CD14-positive monocyte (primary cell): ENCODE data around the gene BOD1L1. TPM values are rescaled to one million over a fixed set of nuclear protein-coding genes. Genes with fewer than 3 reads are reported as not detected.

ENCODE experiments used
- DNase-seq, 3 donors: peaks; one replicate each; pipeline ENCODE4 v3.0.0-alpha.2; 2011 to 2022
- H2AFZ ChIP-seq: 2 replicates; pipeline ENCODE4 v1.6.0; 2012; ENCODE audit warnings: mild to moderate bottlenecking, low read depth, low read length, inconsistent platforms; ENCODE audit not compliant: insufficient read depth, poor library complexity, severe bottlenecking
- H3K27ac ChIP-seq, 2 donors: 1 replicate in 1 of 2; 2 replicates in 1 of 2; pipeline ENCODE4 v1.5.1; 2012 to 2013; ENCODE audit warnings: low read length in 2 of 2, control low read depth in 1 of 2, inconsistent platforms in 1 of 2, low read depth in 1 of 2, mild to moderate bottlenecking in 1 of 2
- H3K27me3 ChIP-seq, 2 donors: one replicate each; pipeline versions ENCODE4 v1.6.0 to v1.6.1; 2011 to 2013; ENCODE audit warnings: low read length in 2 of 2; ENCODE audit not compliant: control insufficient read depth in 2 of 2, insufficient read depth in 2 of 2
- H3K36me3 ChIP-seq, 2 donors: replicated peaks in 1 of 2; 1 replicate in 1 of 2; 2 replicates in 1 of 2; pipeline versions ENCODE4 v1.5.1 to v1.6.1; 2012 to 2013; ENCODE audit warnings: low read length in 2 of 2, control low read depth in 1 of 2, inconsistent platforms in 1 of 2, mild to moderate bottlenecking in 1 of 2; ENCODE audit not compliant: insufficient read depth in 2 of 2, control insufficient read depth in 1 of 2
- H3K4me1 ChIP-seq, 2 donors: 1 replicate in 1 of 2; 2 replicates in 1 of 2; pipeline versions ENCODE4 v1.5.1 to v1.6.1; 2012 to 2013; ENCODE audit warnings: low read length in 2 of 2, control low read depth in 1 of 2, inconsistent platforms in 1 of 2, mild to moderate bottlenecking in 1 of 2, moderate library complexity in 1 of 2; ENCODE audit not compliant: insufficient read depth in 2 of 2, control insufficient read depth in 1 of 2
- H3K4me2 ChIP-seq: replicated peaks from 2 replicates; pipeline ENCODE3; 2012; ENCODE audit warnings: low read length, moderate library complexity, mild to moderate bottlenecking; ENCODE audit not compliant: poor library complexity, severe bottlenecking; ENCODE audit errors: extremely low read depth
- H3K4me3 ChIP-seq, 3 experiments: fragments of 200-600 bp in 1 of 3; sonication (generic) in 1 of 3; replicated peaks in 1 of 3; 1 replicate in 2 of 3; 2 replicates in 1 of 3; pipeline ENCODE4 v1.5.1; 2011 to 2013; ENCODE audit warnings: low read length in 3 of 3, mild to moderate bottlenecking in 3 of 3, control low read depth in 2 of 3, low read depth in 2 of 3, inconsistent platforms in 1 of 3, moderate library complexity in 1 of 3
- H3K79me2 ChIP-seq: 2 replicates; pipeline ENCODE4 v1.6.0; 2012; ENCODE audit warnings: mild to moderate bottlenecking, control low read depth, inconsistent platforms, low read length, moderate library complexity; ENCODE audit not compliant: insufficient read depth
- H3K9ac ChIP-seq: 2 replicates; pipeline ENCODE4 v1.6.0; 2017; ENCODE audit warnings: low read length, mild to moderate bottlenecking; ENCODE audit not compliant: insufficient read depth, poor library complexity, severe bottlenecking
- H3K9me3 ChIP-seq, 2 donors: replicated peaks in 1 of 2; 1 replicate in 1 of 2; 2 replicates in 1 of 2; pipeline versions ENCODE4 v1.5.1 to v1.6.1; 2012 to 2013; ENCODE audit warnings: low read length in 2 of 2, control low read depth in 1 of 2; ENCODE audit not compliant: control insufficient read depth in 1 of 2, insufficient read depth in 1 of 2
- H4K20me1 ChIP-seq: 2 replicates; pipeline ENCODE4 v1.6.0; 2012; ENCODE audit warnings: mild to moderate bottlenecking, low read length, control low read depth, moderate library complexity; ENCODE audit not compliant: insufficient read depth
- H3K27ac Mint-ChIP-seq, 7 donors: one replicate each; pipeline ENCODE4 v1.8.0; 2020; ENCODE audit warnings: mild to moderate bottlenecking in 7 of 7, mixed read lengths in 7 of 7, moderate library complexity in 6 of 7, inconsistent platforms in 2 of 7
- H3K27me3 Mint-ChIP-seq, 3 donors: one replicate each; pipeline ENCODE4 v1.8.0; 2021 to 2022; ENCODE audit warnings: low read depth in 3 of 3, mild to moderate bottlenecking in 3 of 3, mixed read lengths in 3 of 3, moderate library complexity in 3 of 3, inconsistent platforms in 1 of 3
- H3K36me3 Mint-ChIP-seq, 2 donors: one replicate each; pipeline ENCODE4 v1.8.0; 2020; ENCODE audit warnings: mixed read lengths in 2 of 2, inconsistent platforms in 1 of 2, mild to moderate bottlenecking in 1 of 2
- H3K4me1 Mint-ChIP-seq: one replicate; pipeline ENCODE4 v1.8.0; 2020; ENCODE audit warnings: mild to moderate bottlenecking, mixed read lengths
- H3K4me3 Mint-ChIP-seq, 2 donors: one replicate each; pipeline ENCODE4 v1.8.0; 2020; ENCODE audit warnings: mild to moderate bottlenecking in 2 of 2, mixed read lengths in 2 of 2, moderate library complexity in 1 of 2
- H3K9me3 Mint-ChIP-seq, 7 donors: one replicate each; pipeline ENCODE4 v1.8.0; 2020 to 2022; ENCODE audit warnings: mixed read lengths in 7 of 7, mild to moderate bottlenecking in 6 of 7, moderate library complexity in 6 of 7, inconsistent platforms in 2 of 7
- CTCF ChIP-seq: fragments of 200-600 bp; IDR thresholded peaks from one replicate; pipeline ENCODE4 v1.8.0; 2022; ENCODE audit warnings: antibody characterized with exemption, mild to moderate bottlenecking
- WGBS: methylation state at CpG from one replicate; pipeline ENCODE4 v1.1.5; 2013; ENCODE audit warnings: missing lambda C conversion rate; ENCODE audit not compliant: insufficient coverage; 5-methylcytosine and 5-hydroxymethylcytosine counted together
- intact Hi-C, 2 donors: fragments of 100-400 bp; cut with micrococcal nuclease; formaldehyde crosslinking; loops; one replicate each; pipeline versions ENCODE4 v1.15.0 to v1.15.1; 2023
- polyA plus RNA-seq, 3 donors: library from polyadenylated mRNA; depleted of rRNA in 1 of 3; unstranded in 2 of 3; stranded (reverse) in 1 of 3; fragments of 300-500 nt in 2 of 3; fragments of >200 nt in 1 of 3; fragmentation: Illumina TruSeq in 2 of 3; gene quantifications; 1 replicate in 2 of 3; 2 replicates in 1 of 3; pipeline ENCODE4 v1.2.3, GENCODE V29; 2012 to 2021

Gene BOD1L1
- polyA plus RNA-seq, 3 donors = 0.72 to 26.7 (median 1.5) TPM

- peaks cover 9 to 13% of the 10 kb centered on the region in 2 donors for H3K36me3 Mint-ChIP-seq
- peaks cover 47% of the 10 kb centered on the region for H3K4me1 Mint-ChIP-seq
- H3K27me3 Mint-ChIP-seq = peaks cover 100% of the 10 kb centered on the region in 3 donors
- H4K20me1 ChIP-seq = no peaks in the 10 kb centered on the region
- DNase-seq = no peak
- peak overlapping the region in 1 of 2 donors; percentile 84 for H3K4me3 Mint-ChIP-seq
- H3K9me3 Mint-ChIP-seq = peaks cover 0 to 60% (median 12%) of the 10 kb centered on the region in 7 donors
- H3K9me3 ChIP-seq = peaks cover 5 to 76% of the 10 kb centered on the region in 2 donors
- H3K27ac ChIP-seq = no peak overlapping the region
- 4% methylated on average over 24 of the region's 34 CpGs for WGBS
- H3K4me1 ChIP-seq = peaks cover 10 to 13% of the 10 kb centered on the region in 2 donors
- intact Hi-C loops = no loop called here
- H3K4me3 ChIP-seq = no peak overlapping the region
- no peaks in the 10 kb centered on the region for H3K36me3 ChIP-seq
- H3K79me2 ChIP-seq = no peaks in the 10 kb centered on the region
- H3K27ac Mint-ChIP-seq = no peak overlapping the region
- H3K9ac ChIP-seq = no peak overlapping the region
- H2AFZ ChIP-seq = no peak overlapping the region
- no peak for TF ChIP-seq CTCF
- H3K27me3 ChIP-seq = peaks cover 97 to 99% of the 10 kb centered on the region in 2 donors
- no peak overlapping the region for H3K4me2 ChIP-seq
These were observed 90.3 kb downstream of the BOD1L1 start for GRCh38 chr4:13537011-13537831.

GRCh38 chr4:13536607-13537006 is 90.9 kb downstream of the BOD1L1 start:
- intact Hi-C loops = no loop called here
- H3K9me3 ChIP-seq = peaks cover 5 to 78% of the 10 kb centered on the region in 2 donors
- TF ChIP-seq CTCF = no peak
- peaks cover 4 to 9% of the 10 kb centered on the region in 2 donors for H3K4me1 ChIP-seq
- H3K27ac Mint-ChIP-seq = no peak overlapping the region
- peaks cover 9 to 14% of the 10 kb centered on the region in 2 donors for H3K36me3 Mint-ChIP-seq
- H3K4me3 Mint-ChIP-seq = peak overlapping the region in 1 of 2 donors; percentile 84
- H3K4me3 ChIP-seq = no peak overlapping the region
- H3K79me2 ChIP-seq = no peaks in the 10 kb centered on the region
- no peak overlapping the region for H3K27ac ChIP-seq
- H4K20me1 ChIP-seq = no peaks in the 10 kb centered on the region
- peaks cover 99% of the 10 kb centered on the region in 2 donors for H3K27me3 ChIP-seq
- H3K4me1 Mint-ChIP-seq = peaks cover 46% of the 10 kb centered on the region
- H3K9ac ChIP-seq = no peak overlapping the region
- H3K9me3 Mint-ChIP-seq = peaks cover 0 to 56% (median 12%) of the 10 kb centered on the region in 7 donors
- H3K4me2 ChIP-seq = no peak overlapping the region
- no peaks in the 10 kb centered on the region for H3K36me3 ChIP-seq
- WGBS = no CpG with 5 or more reads among the region's 6 CpGs
- H2AFZ ChIP-seq = no peak overlapping the region
- peaks cover 99% of the 10 kb centered on the region in 3 donors for H3K27me3 Mint-ChIP-seq
- no peak for DNase-seq
